Measurements from ENCODE around the gene NEK3.
"Not testable (repeated sequence)": the region's sequence is repeated elsewhere in the genome, so short reads cannot be mapped to it uniquely, and the experiment has no call there.

- TF ChIP-seq CTCF, POLR2A (IDR thresholded peaks at IDR 0.05): not testable (repeated sequence)
Observed at GRCh38 chr13:52193587-52194183, 34.3 kb upstream of the NEK3 start.

Measured in uterus (tissue), 2 donors.